HS-5 (cell line): ENCODE data around the gene TPK1.
"Not testable (repeated sequence)": the region's sequence is repeated elsewhere in the genome, so short reads cannot be mapped to it uniquely, and the experiment has no call there.

Experiments
- DNase-seq: peaks from one replicate; pipeline ENCODE4 v3.0.0-alpha.2; 2012; ENCODE audit warnings: low read depth

Gene TPK1

GRCh38 chr7:144822223-144822622, 13.6 kb downstream of the TPK1 start:
- DNase-seq, result no peak

GRCh38 chr7:144821067-144821466, 14.8 kb downstream of the TPK1 start:
- no peak for DNase-seq

- DNase-seq, result no peak
These were observed 15.3 kb downstream of the TPK1 start for GRCh38 chr7:144820552-144820951.

- DNase-seq, result no peak
These were observed 16.3 kb downstream of the TPK1 start for GRCh38 chr7:144819566-144819965.

GRCh38 chr7:144818511-144818910, 17.3 kb downstream of the TPK1 start:
- DNase-seq, result no peak

- no peak for DNase-seq
These were observed 18.9 kb downstream of the TPK1 start for GRCh38 chr7:144817001-144817400.

- DNase-seq, result no peak
These were observed 21.6 kb downstream of the TPK1 start for GRCh38 chr7:144814299-144814698.

GRCh38 chr7:144812379-144813283, 23.2 kb downstream of the TPK1 start:
- DNase-seq, result no peak

- no peak for DNase-seq
These were observed 30.1 kb downstream of the TPK1 start for GRCh38 chr7:144805627-144806239.

- not testable (repeated sequence) for DNase-seq
These were observed 35.0 kb downstream of the TPK1 start for GRCh38 chr7:144800678-144801436.

- DNase-seq, result no peak
These were observed 38.9 kb downstream of the TPK1 start for GRCh38 chr7:144796919-144797318.

GRCh38 chr7:144792050-144792449, 43.8 kb downstream of the TPK1 start:
- DNase-seq, result no peak

- DNase-seq, result no peak
These were observed 44.4 kb downstream of the TPK1 start for GRCh38 chr7:144791488-144791887.

GRCh38 chr7:144787127-144787526, 48.7 kb downstream of the TPK1 start:
- DNase-seq, result no peak

GRCh38 chr7:144786522-144786921, 49.3 kb downstream of the TPK1 start:
- DNase-seq, result no peak

GRCh38 chr7:144786079-144786478, 49.8 kb downstream of the TPK1 start:
- no peak for DNase-seq

GRCh38 chr7:144785521-144785920, 50.3 kb downstream of the TPK1 start:
- no peak for DNase-seq

GRCh38 chr7:144784943-144785342, 50.9 kb downstream of the TPK1 start:
- DNase-seq, result no peak

- DNase-seq, result no peak
These were observed 51.4 kb downstream of the TPK1 start for GRCh38 chr7:144784441-144784840.

GRCh38 chr7:144782883-144783282, 53.0 kb downstream of the TPK1 start:
- DNase-seq, result no peak

GRCh38 chr7:144780071-144780608, 55.7 kb downstream of the TPK1 start:
- no peak for DNase-seq

- not testable (repeated sequence) for DNase-seq
These were observed 58.0 kb downstream of the TPK1 start for GRCh38 chr7:144777889-144778288.
